Left lung (tissue), 10 donors: ENCODE data around the gene TBC1D9. TPM values are rescaled to one million over a fixed set of nuclear protein-coding genes. Genes with fewer than 3 reads are reported as not detected.

Experiments
- ATAC-seq: fragments of 200-7000 bp; cut with Tn5 transposase; one replicate; pipeline ENCODE4 v1.9.1; 2020; ENCODE audit warnings: moderate library complexity
- DNase-seq, 4 donors: peaks; one replicate each; pipeline ENCODE4 v3.0.0-alpha.2; 2013 to 2020
- H3K27ac ChIP-seq, 2 donors: fragments of 200-600 bp; sonication (generic) in 1 of 2; one replicate each; pipeline versions ENCODE4 v1.5.0 to v1.8.0; 2020 to 2021
- H3K27me3 ChIP-seq, 2 donors: fragments of 200-600 bp; sonication (generic) in 1 of 2; one replicate each; pipeline versions ENCODE4 v1.5.0 to v1.8.0; 2020 to 2021
- H3K36me3 ChIP-seq, 2 donors: fragments of 200-600 bp; sonication (generic) in 1 of 2; one replicate each; pipeline versions ENCODE4 v1.5.0 to v1.8.0; 2020 to 2021
- H3K4me1 ChIP-seq, 2 donors: fragments of 200-600 bp; one replicate each; pipeline ENCODE4 v1.8.0; 2021
- H3K4me3 ChIP-seq, 2 donors: fragments of 200-600 bp; sonication (generic) in 1 of 2; one replicate each; pipeline versions ENCODE4 v1.5.0 to v1.8.0; 2020 to 2021; ENCODE audit warnings: mild to moderate bottlenecking in 1 of 2
- H3K9me3 ChIP-seq, 2 donors: fragments of 200-600 bp; sonication (generic) in 1 of 2; one replicate each; pipeline versions ENCODE4 v1.5.0 to v1.8.0; 2020 to 2021
- intact Hi-C, 2 donors: fragments of 100-400 bp; cut with DNase I; formaldehyde crosslinking; loops; one replicate each; pipeline versions ENCODE4 v1.11.2 to v1.14.2; 2022
- polyA plus RNA-seq, 6 donors: library from polyadenylated mRNA; unstranded; fragments of 120-200 nt; gene quantifications; one replicate each; pipeline ENCODE4 v1.2.1, GENCODE V29; 2013; ENCODE audit not compliant: insufficient read length in 6 of 6
- total RNA-seq, 2 donors: library from RNA; stranded (reverse); fragmentation: NEBNext Ultra II Directional; extraction: Animal tissue kit (Norgen Biotek cat#: 25700); gene quantifications; one replicate each; pipeline ENCODE4 v1.2.1, GENCODE V29; 2021
- TF ChIP-seq, protein P1 (sequence below), 2 donors: fragments of 200-600 bp; sonication (generic) in 1 of 2; IDR thresholded peaks; one replicate each; pipeline versions ENCODE4 v1.5.0 to v1.8.0; 2021; ENCODE audit warnings: antibody characterized with exemption in 2 of 2
- donor health status: DM: no; HTN: yes; CAD: no.
- donor health status: DM: no; HTN: no; CAD: no.

The TBC1D9 gene
- total and polyA plus RNA-seq, 8 donors = 27.7 to 35.7 (median 32.3) TPM

DNA sequence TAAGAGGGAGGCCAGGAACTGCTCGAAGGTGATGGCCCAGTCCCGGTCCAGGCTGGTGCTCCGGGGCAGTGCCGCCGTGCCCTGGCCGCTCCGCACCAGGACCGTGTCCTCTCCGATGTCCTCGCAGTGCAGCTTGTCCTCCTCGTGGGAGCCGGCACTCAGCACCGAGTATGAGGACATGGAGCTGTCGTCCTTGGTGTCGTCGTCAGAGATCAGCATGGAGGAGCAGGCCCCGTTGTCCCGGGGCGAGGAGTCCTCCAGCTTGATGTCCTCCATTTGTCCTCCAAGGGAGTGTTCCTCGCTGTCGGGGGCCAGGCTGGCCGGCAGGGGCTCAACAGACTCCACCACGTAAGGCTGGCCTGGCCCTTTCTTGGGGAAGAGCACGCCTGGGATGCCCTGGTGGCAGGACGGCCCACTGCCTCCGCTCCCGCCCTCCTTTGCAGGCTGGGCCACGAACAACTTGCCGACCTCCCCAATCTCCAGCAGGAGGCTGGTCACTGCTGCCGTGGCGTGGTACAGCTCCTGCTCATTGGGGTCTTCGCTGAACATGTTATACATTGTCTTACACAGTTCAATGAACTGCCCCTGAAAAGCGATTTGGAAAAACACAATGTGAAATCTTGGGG, 133.7 kb downstream of the TBC1D9 start:
- no peak overlapping the region for H3K27ac ChIP-seq
- H3K9me3 ChIP-seq = no peaks in the 10 kb centered on the region
- H3K4me1 ChIP-seq = no peaks in the 10 kb centered on the region
- H3K4me3 ChIP-seq = no peak overlapping the region
- no peak for ATAC-seq
- DNase-seq = peak in 1 of 4 donors; percentile 78
- TF ChIP-seq, protein P1, sequence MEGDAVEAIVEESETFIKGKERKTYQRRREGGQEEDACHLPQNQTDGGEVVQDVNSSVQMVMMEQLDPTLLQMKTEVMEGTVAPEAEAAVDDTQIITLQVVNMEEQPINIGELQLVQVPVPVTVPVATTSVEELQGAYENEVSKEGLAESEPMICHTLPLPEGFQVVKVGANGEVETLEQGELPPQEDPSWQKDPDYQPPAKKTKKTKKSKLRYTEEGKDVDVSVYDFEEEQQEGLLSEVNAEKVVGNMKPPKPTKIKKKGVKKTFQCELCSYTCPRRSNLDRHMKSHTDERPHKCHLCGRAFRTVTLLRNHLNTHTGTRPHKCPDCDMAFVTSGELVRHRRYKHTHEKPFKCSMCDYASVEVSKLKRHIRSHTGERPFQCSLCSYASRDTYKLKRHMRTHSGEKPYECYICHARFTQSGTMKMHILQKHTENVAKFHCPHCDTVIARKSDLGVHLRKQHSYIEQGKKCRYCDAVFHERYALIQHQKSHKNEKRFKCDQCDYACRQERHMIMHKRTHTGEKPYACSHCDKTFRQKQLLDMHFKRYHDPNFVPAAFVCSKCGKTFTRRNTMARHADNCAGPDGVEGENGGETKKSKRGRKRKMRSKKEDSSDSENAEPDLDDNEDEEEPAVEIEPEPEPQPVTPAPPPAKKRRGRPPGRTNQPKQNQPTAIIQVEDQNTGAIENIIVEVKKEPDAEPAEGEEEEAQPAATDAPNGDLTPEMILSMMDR (IDR thresholded peaks at IDR 0.05) = no peak
- intact Hi-C loops = no loop called here
- H3K36me3 ChIP-seq = peaks cover 4 to 48% of the 10 kb centered on the region in 2 donors
- H3K27me3 ChIP-seq = no peaks in the 10 kb centered on the region

DNA sequence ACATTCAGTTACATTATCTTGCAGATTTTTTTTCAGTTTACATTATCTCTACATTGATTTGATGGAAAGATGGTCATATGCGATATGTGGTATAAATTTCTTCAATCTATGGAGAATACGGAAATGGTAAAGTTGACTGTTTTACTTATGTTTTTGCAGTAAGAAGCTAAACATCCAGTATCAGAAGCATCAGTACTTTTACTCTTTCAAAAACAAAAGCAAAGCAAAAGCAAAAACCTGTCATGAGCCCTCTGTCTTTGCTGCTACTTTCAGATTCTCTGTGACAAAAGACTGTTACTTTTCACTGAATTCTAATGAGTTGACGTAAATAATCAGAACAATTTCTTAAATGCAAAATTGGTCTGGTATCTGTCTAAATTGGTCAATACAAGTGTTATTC, 135.0 kb downstream of the TBC1D9 start:
- Histone ChIP-seq H3K36me3 (peaks cover 0 to 36% of the 10 kb centered on the region in 2 donors), H3K27me3 (no peaks in the 10 kb centered on the region), H3K9me3 (no peaks in the 10 kb centered on the region), H3K4me1 (no peaks in the 10 kb centered on the region), H3K4me3 (no peak overlapping the region), H3K27ac (no peak overlapping the region)
- no peak for ATAC-seq
- TF ChIP-seq, protein P1 (IDR thresholded peaks at IDR 0.05) = no peak
- intact Hi-C loops = no loop called here
- no peak for DNase-seq

DNA sequence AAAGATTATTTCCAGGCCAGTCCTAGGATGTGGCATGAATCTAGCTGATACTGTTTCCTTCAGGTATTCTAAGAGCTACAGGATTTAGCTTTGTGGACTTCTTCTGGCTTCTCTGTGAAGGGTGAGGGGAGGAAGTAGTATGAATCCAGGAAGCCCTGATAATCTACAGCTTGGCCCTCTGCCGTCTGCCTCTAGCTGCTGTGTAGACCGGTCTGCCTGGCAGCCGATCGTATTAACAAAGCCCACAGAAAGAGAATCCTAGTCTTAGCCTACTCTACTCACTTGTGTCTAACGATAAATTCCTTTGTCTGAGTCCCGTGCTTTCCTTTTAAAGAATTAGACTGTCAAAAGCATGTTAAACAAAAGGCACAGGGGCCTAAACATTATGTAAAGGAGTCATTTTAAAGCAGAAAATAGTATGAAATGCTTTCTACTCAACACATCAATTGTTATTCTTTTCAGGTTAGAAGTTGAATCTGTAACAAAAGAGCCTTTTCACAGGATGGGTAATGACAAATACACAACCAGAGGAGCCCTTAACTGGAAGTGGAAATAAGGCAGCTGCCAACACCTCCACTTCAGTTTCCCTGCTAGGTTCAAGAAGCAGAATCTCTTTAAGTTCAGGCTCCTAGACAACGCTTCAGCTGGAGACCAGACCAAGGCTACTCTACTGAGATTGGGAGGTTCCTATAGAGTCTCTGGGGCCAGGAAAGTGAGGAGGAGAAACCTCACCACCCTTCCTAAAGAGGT, 138.5 kb downstream of the TBC1D9 start:
- H3K27me3 ChIP-seq = no peaks in the 10 kb centered on the region
- no peaks in the 10 kb centered on the region for H3K4me1 ChIP-seq
- no peak overlapping the region for H3K27ac ChIP-seq
- peak in 1 of 4 donors; percentile 18 for DNase-seq
- H3K9me3 ChIP-seq = no peaks in the 10 kb centered on the region
- no peak for ATAC-seq
- TF ChIP-seq, protein P1 (IDR thresholded peaks at IDR 0.05) = no peak
- intact Hi-C loops = no loop called here
- peaks cover 0 to 9% of the 10 kb centered on the region in 2 donors for H3K36me3 ChIP-seq
- no peak overlapping the region for H3K4me3 ChIP-seq

DNA sequence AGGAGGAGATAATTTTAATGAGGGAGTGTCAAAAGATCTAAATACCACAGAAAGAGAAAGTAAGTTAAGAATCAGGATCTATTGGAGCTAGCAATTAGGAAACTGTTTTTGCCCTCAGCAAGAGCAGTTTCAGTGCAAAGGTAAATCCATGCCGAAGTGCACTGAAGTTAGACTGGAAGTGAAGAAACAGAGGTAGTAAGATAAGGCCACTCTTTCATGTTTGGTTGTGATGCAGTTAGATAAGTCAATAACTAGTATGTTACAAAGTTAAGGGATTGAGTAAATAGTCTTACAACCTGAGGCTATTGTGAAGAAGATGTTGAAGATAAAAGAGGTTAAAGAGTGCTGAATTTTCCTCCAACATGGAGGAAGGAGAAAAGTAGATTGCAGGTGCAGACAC, 140.7 kb downstream of the TBC1D9 start:
- H3K4me1 ChIP-seq = peaks cover 0 to 5% of the 10 kb centered on the region in 2 donors
- intact Hi-C loops = no loop called here
- no peak overlapping the region for H3K4me3 ChIP-seq
- H3K36me3 ChIP-seq = no peaks in the 10 kb centered on the region
- H3K27ac ChIP-seq = no peak overlapping the region
- ATAC-seq = no peak
- DNase-seq = no peak
- TF ChIP-seq, protein P1 (IDR thresholded peaks at IDR 0.05) = no peak
- no peaks in the 10 kb centered on the region for H3K27me3 ChIP-seq
- no peaks in the 10 kb centered on the region for H3K9me3 ChIP-seq

DNA sequence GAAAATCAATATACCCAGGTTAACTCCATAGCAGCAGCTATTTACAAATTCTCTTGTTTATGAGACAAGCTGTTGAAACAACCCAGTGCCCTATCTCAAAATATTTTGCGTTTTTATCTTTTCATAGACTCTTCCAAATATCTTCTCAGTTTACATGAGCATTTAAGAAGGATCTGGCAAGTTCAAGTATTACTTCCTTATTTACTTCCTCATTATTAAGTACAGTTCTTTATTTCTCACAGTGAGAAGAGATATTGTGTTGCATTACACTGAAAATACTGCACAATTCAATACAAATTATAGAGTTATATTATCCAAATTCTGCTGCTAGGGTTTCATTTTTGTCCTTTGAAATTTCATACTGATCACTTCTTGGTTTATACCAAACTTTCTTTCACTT, 143.8 kb downstream of the TBC1D9 start:
- H3K27ac ChIP-seq = no peak overlapping the region
- TF ChIP-seq, protein P1 (IDR thresholded peaks at IDR 0.05) = no peak
- H3K36me3 ChIP-seq = no peaks in the 10 kb centered on the region
- intact Hi-C loops = no loop called here
- no peak overlapping the region for H3K4me3 ChIP-seq
- no peaks in the 10 kb centered on the region for H3K9me3 ChIP-seq
- ATAC-seq (no peak), DNase-seq (no peak)
- H3K27me3 ChIP-seq = no peaks in the 10 kb centered on the region
- peaks cover 0 to 5% of the 10 kb centered on the region in 2 donors for H3K4me1 ChIP-seq
